Measurements from ENCODE around the gene VMAC.

Gene VMAC

GRCh38 chr19:5890099-5890498 lies 14.6 kb upstream of the VMAC start:
- Histone ChIP-seq H3K9me3 (replicated peaks; ENCODE audit: insufficient read depth, low read length) (no peaks in the 10 kb centered on the region), H3K27ac (ENCODE audit: low read length) (no peak overlapping the region), H3K9me2 (replicated peaks; ENCODE audit: insufficient read depth, low read length) (no peaks in the 10 kb centered on the region), H3K4me1 (ENCODE audit: low read length) (no peaks in the 10 kb centered on the region), H3F3A (ENCODE audit: insufficient read depth, low read length) (no peaks in the 10 kb centered on the region), H3K79me2 (ENCODE audit: low read length) (no peaks in the 10 kb centered on the region), H3K9ac (ENCODE audit: low read length) (no peak overlapping the region), H4K20me1 (ENCODE audit: insufficient read depth, low read length) (0 out of 2 replicates have a peak, but pooled peaks cover 2% of the 10 kb centered on the region), H3K4me2 (ENCODE audit: low read depth, low read length) (no peak overlapping the region), H3K4me3 (ENCODE audit: low read length) (no peak overlapping the region), H3K27me3 (replicated peaks; ENCODE audit: insufficient read depth, low read length) (peaks cover 44% of the 10 kb centered on the region), H3K36me3 (replicated peaks; ENCODE audit: insufficient read depth, low read length) (no peaks in the 10 kb centered on the region), H2AFZ (ENCODE audit: low read length) (no peak overlapping the region)
- no peak for DNase-seq
- TF ChIP-seq EZH2 (optimal IDR thresholded peaks at IDR 0.05; ENCODE audit: low read depth, low read length) (no peak), EZH2phosphoT487 (IDR thresholded peaks at IDR 0.05; ENCODE audit: low read length) (no peak), CTCF (IDR thresholded peaks at IDR 0.05; ENCODE audit: low read length) (no peak)

DNA sequence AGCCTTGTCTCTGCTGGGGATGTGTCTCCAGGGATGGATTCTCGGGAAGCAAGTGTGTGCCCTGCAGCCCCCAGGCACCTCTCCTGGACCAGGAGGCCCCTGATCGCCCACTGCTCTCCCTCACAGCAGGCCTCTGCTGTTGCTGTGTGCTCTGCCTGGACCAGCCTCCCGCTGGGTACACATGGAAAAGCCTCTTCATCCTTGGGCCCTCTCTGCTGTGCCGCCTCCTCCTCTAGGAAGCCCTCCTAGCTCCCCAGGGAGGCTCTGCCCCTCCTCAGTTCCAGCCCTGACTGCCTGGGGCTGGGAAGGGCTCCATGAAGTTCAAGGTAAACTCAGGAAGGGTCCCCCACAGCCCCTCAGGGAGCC lies 13.1 kb upstream of the VMAC start:
- Histone ChIP-seq H2AFZ (ENCODE audit: low read length) (no peak overlapping the region), H3K79me2 (ENCODE audit: low read length) (no peaks in the 10 kb centered on the region), H3K4me2 (ENCODE audit: low read depth, low read length) (no peak overlapping the region), H3K27ac (ENCODE audit: low read length) (no peak overlapping the region), H3K9me2 (replicated peaks; ENCODE audit: insufficient read depth, low read length) (no peaks in the 10 kb centered on the region), H3K4me1 (ENCODE audit: low read length) (no peaks in the 10 kb centered on the region), H3K4me3 (ENCODE audit: low read length) (no peak overlapping the region), H3K9me3 (replicated peaks; ENCODE audit: insufficient read depth, low read length) (no peaks in the 10 kb centered on the region), H3K36me3 (replicated peaks; ENCODE audit: insufficient read depth, low read length) (no peaks in the 10 kb centered on the region), H3K27me3 (replicated peaks; ENCODE audit: insufficient read depth, low read length) (peaks cover 30% of the 10 kb centered on the region), H3K9ac (ENCODE audit: low read length) (no peak overlapping the region), H4K20me1 (ENCODE audit: insufficient read depth, low read length) (0 out of 2 replicates have a peak, but pooled peaks cover 2% of the 10 kb centered on the region), H3F3A (ENCODE audit: insufficient read depth, low read length) (no peaks in the 10 kb centered on the region)
- no peak for TF ChIP-seq EZH2 (optimal IDR thresholded peaks at IDR 0.05; ENCODE audit: low read depth, low read length)
- TF ChIP-seq EZH2phosphoT487 (IDR thresholded peaks at IDR 0.05; ENCODE audit: low read length): no peak
- TF ChIP-seq CTCF (IDR thresholded peaks at IDR 0.05; ENCODE audit: low read length): no peak
- DNase-seq: no peak

DNA sequence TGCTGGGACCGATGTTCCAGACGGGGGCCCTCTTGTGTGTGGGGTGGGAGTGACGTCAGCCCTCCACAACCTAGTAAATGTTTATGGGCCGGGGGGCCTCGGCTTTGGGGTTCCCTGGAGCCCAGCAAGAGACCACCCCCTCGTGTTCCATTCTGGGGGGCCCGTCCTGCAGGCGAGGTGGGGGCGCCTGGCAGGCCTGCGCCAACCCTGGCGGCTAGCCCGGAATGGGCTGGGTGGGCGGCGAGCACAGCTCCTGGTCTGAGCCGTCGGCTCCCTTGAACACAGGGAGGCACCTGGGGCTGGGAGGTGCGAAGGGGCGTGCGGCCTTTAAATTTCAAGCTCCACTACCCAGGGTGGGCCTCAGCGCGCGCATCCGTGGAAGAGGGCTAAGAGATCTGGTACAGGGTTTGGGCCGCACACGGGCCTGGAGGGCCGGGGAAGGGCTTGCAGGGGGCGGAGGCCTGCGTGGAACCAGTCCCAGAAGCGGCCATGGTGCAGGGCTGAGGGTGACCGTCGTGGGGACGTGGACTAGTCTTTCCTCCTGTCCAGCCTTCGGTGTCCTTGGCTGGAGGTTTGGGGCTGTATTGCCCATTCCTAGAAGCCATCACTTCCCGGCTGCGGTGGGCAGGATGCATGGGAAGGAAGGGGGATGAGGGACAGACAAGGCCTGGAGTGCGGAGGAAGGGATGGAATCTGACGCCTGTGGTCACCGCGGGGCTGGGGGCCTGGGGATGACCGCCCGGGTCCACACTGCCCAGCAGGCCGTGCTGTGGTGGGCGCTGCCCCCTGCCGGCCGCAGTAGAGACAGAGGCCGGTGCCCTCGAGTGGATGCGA lies 12.5 kb upstream of the VMAC start:
- Histone ChIP-seq H3K9me2 (replicated peaks; ENCODE audit: insufficient read depth, low read length) (no peaks in the 10 kb centered on the region), H3K27me3 (replicated peaks; ENCODE audit: insufficient read depth, low read length) (peaks cover 24% of the 10 kb centered on the region), H3K9me3 (replicated peaks; ENCODE audit: insufficient read depth, low read length) (no peaks in the 10 kb centered on the region), H3K79me2 (ENCODE audit: low read length) (peaks cover 6% of the 10 kb centered on the region), H3K4me1 (ENCODE audit: low read length) (no peaks in the 10 kb centered on the region), H3F3A (ENCODE audit: insufficient read depth, low read length) (no peaks in the 10 kb centered on the region), H3K4me2 (ENCODE audit: low read depth, low read length) (no peak overlapping the region), H3K4me3 (ENCODE audit: low read length) (no peak overlapping the region), H3K27ac (ENCODE audit: low read length) (no peak overlapping the region), H3K36me3 (replicated peaks; ENCODE audit: insufficient read depth, low read length) (no peaks in the 10 kb centered on the region), H3K9ac (ENCODE audit: low read length) (no peak overlapping the region), H2AFZ (ENCODE audit: low read length) (no peak overlapping the region), H4K20me1 (ENCODE audit: insufficient read depth, low read length) (0 out of 2 replicates have a peak, but pooled peaks cover 2% of the 10 kb centered on the region)
- no peak for DNase-seq
- TF ChIP-seq EZH2 (optimal IDR thresholded peaks at IDR 0.05; ENCODE audit: low read depth, low read length) (no peak), CTCF (IDR thresholded peaks at IDR 0.05; ENCODE audit: low read length) (peak; percentile 54), EZH2phosphoT487 (IDR thresholded peaks at IDR 0.05; ENCODE audit: low read length) (no peak)
